ENCODE measurements around the gene CREB5.
A peak's percentile ranks its signal among the peaks of the same experiment; 100 is the strongest.

CREB5 gene

GRCh38 chr7:28836716-28837115 lies 424.4 kb downstream of the CREB5 start:
- DNase-seq = no peak

- no peak for DNase-seq
Observed at GRCh38 chr7:28837216-28837615, 424.9 kb downstream of the CREB5 start.

GRCh38 chr7:28840592-28840995 lies 428.3 kb downstream of the CREB5 start:
- DNase-seq = no peak

GRCh38 chr7:28841766-28842165 lies 429.4 kb downstream of the CREB5 start:
- DNase-seq = no peak

- no peak for DNase-seq
Observed at GRCh38 chr7:28842769-28843295, 430.5 kb downstream of the CREB5 start.

- no peak for DNase-seq
Observed at GRCh38 chr7:28845106-28845505, 432.8 kb downstream of the CREB5 start.

- DNase-seq = no peak
Observed at GRCh38 chr7:28847176-28847575, 434.9 kb downstream of the CREB5 start.

GRCh38 chr7:28847681-28848080 lies 435.4 kb downstream of the CREB5 start:
- no peak for DNase-seq

GRCh38 chr7:28848906-28849305 lies 436.6 kb downstream of the CREB5 start:
- DNase-seq = no peak

GRCh38 chr7:28850699-28851098 lies 438.4 kb downstream of the CREB5 start:
- no peak for DNase-seq

- peak; percentile 21 for DNase-seq
Observed at GRCh38 chr7:28853150-28853549, 440.8 kb downstream of the CREB5 start.

- DNase-seq = peak; percentile 45
Observed at GRCh38 chr7:28853834-28854749, 441.8 kb downstream of the CREB5 start.

- no peak for DNase-seq
Observed at GRCh38 chr7:28854750-28855074, 442.4 kb downstream of the CREB5 start.

- DNase-seq = no peak
Observed at GRCh38 chr7:28855538-28856217, 443.4 kb downstream of the CREB5 start.

GRCh38 chr7:28856656-28857055 lies 444.3 kb downstream of the CREB5 start:
- no peak for DNase-seq

- DNase-seq = no peak
Observed at GRCh38 chr7:28858206-28858605, 445.9 kb downstream of the CREB5 start.

GRCh38 chr7:28858895-28859294 lies 446.6 kb downstream of the CREB5 start:
- DNase-seq = no peak

- no peak for DNase-seq
Observed at GRCh38 chr7:28861825-28862224, 449.5 kb downstream of the CREB5 start.

GRCh38 chr7:28862595-28863272 lies 450.4 kb downstream of the CREB5 start:
- DNase-seq = no peak

GRCh38 chr7:28865601-28866144 lies 453.4 kb downstream of the CREB5 start:
- DNase-seq = no peak

GRCh38 chr7:28868712-28869111 lies 456.4 kb downstream of the CREB5 start:
- no peak for DNase-seq

- no peak for DNase-seq
Observed at GRCh38 chr7:28871077-28871476, 458.8 kb downstream of the CREB5 start.

- DNase-seq = no peak
Observed at GRCh38 chr7:28871631-28872030, 459.3 kb downstream of the CREB5 start.

Data from KG1 (cell line).